Vagina (tissue), 2 donors: ENCODE results near the gene SNX33.

Experiments
- CTCF ChIP-seq, 3 experiments: fragments of 450-650 bp in 2 of 3; fragments of 200-600 bp in 1 of 3; sonication (generic) in 1 of 3; IDR thresholded peaks; one replicate each; pipeline ENCODE4 v1.5.1; 2017 to 2019; ENCODE audit warnings: antibody characterized with exemption in 3 of 3, mild to moderate bottlenecking in 2 of 3, moderate library complexity in 2 of 3
- POLR2AphosphoS5 ChIP-seq, 2 donors: sonication (generic); formaldehyde crosslinking; IDR thresholded peaks; one replicate each; pipeline ENCODE4 v1.9.0; 2017; ENCODE audit warnings: antibody characterized with exemption in 2 of 2, mild to moderate bottlenecking in 2 of 2, low read depth in 1 of 2; ENCODE audit not compliant: insufficient read depth in 1 of 2

- TF ChIP-seq POLR2AphosphoS5 (IDR thresholded peaks at IDR 0.05; ENCODE audit: insufficient read depth in 1 of 2, low read depth in 1 of 2) (no peak), CTCF (IDR thresholded peaks at IDR 0.05) (no peak)
Measured at GRCh38 chr15:75640483-75641178, 7.1 kb upstream of the SNX33 start.
